WTC11 (cell line): ENCODE data around the gene ADIPOR2. TPM values are rescaled to one million over a fixed set of nuclear protein-coding genes. Genes with fewer than 3 reads are reported as not detected.

Experiments used
- ATAC-seq: fragments of 200-7000 bp; cut with Tn5 transposase; 2 replicates; pipeline ENCODE4 v1.10.0; 2021; ENCODE audit warnings: mild to moderate bottlenecking, moderate library complexity
- CTCF ChIA-PET: fragments of 300-600 bp; sonication (Branson Sonifier 250); formaldehyde crosslinking; loops from one replicate; lab custom pipeline; 2021; ENCODE audit warnings: antibody characterized with exemption; lab: Charles Lee
- POLR2A ChIA-PET: fragments of 350-600 bp; sonication (Branson Sonifier 250); formaldehyde crosslinking; loops from one replicate; lab custom pipeline; 2021; ENCODE audit warnings: antibody characterized with exemption; lab: Charles Lee
- DNase-seq: peaks from one replicate; pipeline ENCODE4 v3.0.0; 2021; ENCODE audit warnings: low spot score
- H3K27ac Mint-ChIP-seq: 2 replicates; pipeline ENCODE4 v1.8.0; 2021; ENCODE audit warnings: mixed read lengths
- H3K27me3 Mint-ChIP-seq: 2 replicates; pipeline ENCODE4 v1.8.0; 2021; ENCODE audit warnings: low read depth, mild to moderate bottlenecking, moderate library complexity, mixed read lengths
- H3K36me3 Mint-ChIP-seq: 2 replicates; pipeline ENCODE4 v1.8.0; 2021; ENCODE audit warnings: mixed read lengths
- H3K4me1 Mint-ChIP-seq: 2 replicates; pipeline ENCODE4 v1.8.0; 2022; ENCODE audit warnings: mixed read lengths
- H3K4me3 Mint-ChIP-seq: 2 replicates; pipeline ENCODE4 v1.8.0; 2021; ENCODE audit warnings: mild to moderate bottlenecking, moderate library complexity, mixed read lengths
- H3K9me3 Mint-ChIP-seq: 2 replicates; pipeline ENCODE4 v1.8.0; 2021; ENCODE audit warnings: mixed read lengths
- ATF1 ChIP-seq: sonication (generic); formaldehyde crosslinking; IDR thresholded peaks from 2 replicates; pipeline ENCODE4 v1.8.1; 2023; ENCODE audit warnings: mild to moderate bottlenecking, moderate library complexity, missing genetic modification reagents
- CDX4 ChIP-seq: fragments of 250-450 bp; sonication (Bioruptor Pico); IDR thresholded peaks from 2 replicates; pipeline ENCODE4 v1.9.0; 2021; ENCODE audit warnings: moderate library complexity, mild to moderate bottlenecking, inconsistent platforms, borderline replicate concordance
- ETV6 ChIP-seq: sonication (generic); formaldehyde crosslinking; IDR thresholded peaks from 2 replicates; pipeline ENCODE4 v1.8.1; 2022; ENCODE audit warnings: mild to moderate bottlenecking, missing genetic modification reagents
- GABPB1 ChIP-seq: sonication (generic); formaldehyde crosslinking; IDR thresholded peaks from 2 replicates; pipeline ENCODE4 v1.8.1; 2023; ENCODE audit warnings: mild to moderate bottlenecking, missing genetic modification reagents
- GTF2I ChIP-seq: fragments of 250-450 bp; sonication (Bioruptor Pico); conservative IDR thresholded peaks from 2 replicates; pipeline ENCODE4 v1.4.0; 2021; ENCODE audit warnings: mild to moderate bottlenecking
- HMGA2 ChIP-seq: fragments of 250-450 bp; sonication (Bioruptor Pico); IDR thresholded peaks from 2 replicates; pipeline ENCODE4 v1.4.0; 2021; ENCODE audit warnings: mild to moderate bottlenecking, moderate library complexity
- HMGXB4 ChIP-seq: sonication (generic); formaldehyde crosslinking; IDR thresholded peaks from 2 replicates; pipeline ENCODE4 v1.8.1; 2023; ENCODE audit warnings: mild to moderate bottlenecking, moderate library complexity, missing genetic modification reagents
- IRF1 ChIP-seq: sonication (generic); formaldehyde crosslinking; IDR thresholded peaks from 2 replicates; pipeline ENCODE4 v1.8.0; 2023; ENCODE audit warnings: missing genetic modification reagents
- IRF2 ChIP-seq: sonication (generic); formaldehyde crosslinking; IDR thresholded peaks from 2 replicates; pipeline ENCODE4 v1.8.0; 2022; ENCODE audit warnings: low read depth, missing genetic modification reagents, borderline replicate concordance
- JUN ChIP-seq: sonication (generic); formaldehyde crosslinking; IDR thresholded peaks from 2 replicates; pipeline ENCODE4 v1.8.0; 2023; ENCODE audit warnings: mild to moderate bottlenecking, missing genetic modification reagents
- KAT7 ChIP-seq: sonication (generic); formaldehyde crosslinking; IDR thresholded peaks from 2 replicates; pipeline ENCODE4 v1.8.1; 2023; ENCODE audit warnings: missing genetic modification reagents, mild to moderate bottlenecking, borderline replicate concordance
- NR1H2 ChIP-seq: sonication (generic); formaldehyde crosslinking; IDR thresholded peaks from 2 replicates; pipeline ENCODE4 v1.9.0; 2021; ENCODE audit warnings: mild to moderate bottlenecking, moderate library complexity, missing genetic modification reagents
- RORB ChIP-seq: fragments of 250-450 bp; sonication (Bioruptor Pico); IDR thresholded peaks from 2 replicates; pipeline ENCODE4 v1.9.0; 2021; ENCODE audit warnings: mild to moderate bottlenecking
- SMAD3 ChIP-seq: sonication (generic); formaldehyde crosslinking; IDR thresholded peaks from 2 replicates; pipeline ENCODE4 v1.8.0; 2022; ENCODE audit warnings: missing genetic modification reagents, mild to moderate bottlenecking, borderline replicate concordance
- SOX15 ChIP-seq: fragments of 250-450 bp; sonication (Bioruptor Pico); IDR thresholded peaks from 2 replicates; pipeline ENCODE4 v1.9.0; 2021; ENCODE audit warnings: mild to moderate bottlenecking
- ZBTB21 ChIP-seq: sonication (generic); formaldehyde crosslinking; IDR thresholded peaks from 2 replicates; pipeline ENCODE4 v1.8.1; 2023; ENCODE audit warnings: mild to moderate bottlenecking, missing genetic modification reagents, borderline replicate concordance
- ZNF121 ChIP-seq: sonication (generic); formaldehyde crosslinking; IDR thresholded peaks from 2 replicates; pipeline ENCODE4 v1.8.0; 2023; ENCODE audit warnings: missing genetic modification reagents
- ZNF138 ChIP-seq: sonication (generic); formaldehyde crosslinking; conservative IDR thresholded peaks from 2 replicates; pipeline ENCODE4 v1.8.1; 2022; ENCODE audit warnings: mild to moderate bottlenecking, moderate library complexity, missing genetic modification reagents
- ZNF219 ChIP-seq: sonication (generic); formaldehyde crosslinking; IDR thresholded peaks from 2 replicates; pipeline ENCODE4 v1.8.0; 2023; ENCODE audit warnings: missing genetic modification reagents, mild to moderate bottlenecking, borderline replicate concordance
- ZNF423 ChIP-seq: fragments of 250-450 bp; sonication (Bioruptor Pico); IDR thresholded peaks from 2 replicates; pipeline ENCODE4 v2.1.2; 2022; ENCODE audit warnings: mild to moderate bottlenecking, moderate library complexity
- ZNF512 ChIP-seq: sonication (generic); formaldehyde crosslinking; IDR thresholded peaks from 2 replicates; pipeline ENCODE4 v1.8.1; 2022; ENCODE audit warnings: missing genetic modification reagents, borderline replicate concordance
- total RNA-seq: library from RNA; stranded (reverse); gene quantifications from 3 replicates; pipeline ENCODE4 v1.2.3, GENCODE V29; 2021
- TF ChIP-seq, protein P1 (sequence below): fragments of 250-450 bp; sonication (Bioruptor Pico); IDR thresholded peaks from 2 replicates; pipeline ENCODE4 v2.1.2; 2022; ENCODE audit warnings: mild to moderate bottlenecking, moderate library complexity
- TF ChIP-seq, protein P2 (sequence below): fragments of 250-450 bp; sonication (Bioruptor Pico); IDR thresholded peaks from 2 replicates; pipeline ENCODE4 v1.8.0; 2021; ENCODE audit warnings: mild to moderate bottlenecking

The ADIPOR2 gene
- total RNA-seq, 1 experiment from 2014 or later, result 38.4 TPM

- H3K4me1 Mint-ChIP-seq, result peaks cover 9% of the 10 kb centered on the region
- DNase-seq, result no peak
- ATAC-seq, result no peak
- no peak for TF ChIP-seq JUN (CRISPR knock-in tag)
- no peak for TF ChIP-seq HMGA2 (CRISPR knock-in tag)
- TF ChIP-seq ATF1 (CRISPR knock-in tag), result no peak
- TF ChIP-seq HMGXB4 (CRISPR knock-in tag), result no peak
- no peak for TF ChIP-seq ZNF121 (CRISPR knock-in tag)
- no peak for TF ChIP-seq GTF2I (CRISPR knock-in tag)
- TF ChIP-seq ZBTB21 (CRISPR knock-in tag), result no peak
- no peak for TF ChIP-seq ZNF138 (CRISPR knock-in tag)
- TF ChIP-seq SOX15 (CRISPR knock-in tag), result no peak
- TF ChIP-seq KAT7 (CRISPR knock-in tag), result no peak
- TF ChIP-seq ZNF512 (CRISPR knock-in tag), result no peak
- TF ChIP-seq, protein P1, sequence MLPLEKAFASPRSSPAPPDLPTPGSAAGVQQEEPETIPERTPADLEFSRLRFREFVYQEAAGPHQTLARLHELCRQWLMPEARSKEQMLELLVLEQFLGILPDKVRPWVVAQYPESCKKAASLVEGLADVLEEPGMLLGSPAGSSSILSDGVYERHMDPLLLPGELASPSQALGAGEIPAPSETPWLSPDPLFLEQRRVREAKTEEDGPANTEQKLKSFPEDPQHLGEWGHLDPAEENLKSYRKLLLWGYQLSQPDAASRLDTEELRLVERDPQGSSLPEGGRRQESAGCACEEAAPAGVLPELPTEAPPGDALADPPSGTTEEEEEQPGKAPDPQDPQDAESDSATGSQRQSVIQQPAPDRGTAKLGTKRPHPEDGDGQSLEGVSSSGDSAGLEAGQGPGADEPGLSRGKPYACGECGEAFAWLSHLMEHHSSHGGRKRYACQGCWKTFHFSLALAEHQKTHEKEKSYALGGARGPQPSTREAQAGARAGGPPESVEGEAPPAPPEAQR, result no peak
- no peak for TF ChIP-seq ZNF219 (CRISPR knock-in tag)
- TF ChIP-seq ZNF423, result no peak
- CTCF ChIA-PET, result interaction anchor here (1.0 to 1.8 kb wide), 2 partner anchors 39 to 106 kb away, joined by 3 to 5 read pairs; no protein-coding TSS in a partner anchor
- peaks cover 8% of the 10 kb centered on the region; the same call in 1 of the 2 replicates for H3K27me3 Mint-ChIP-seq
- H3K36me3 Mint-ChIP-seq, result no peaks in the 10 kb centered on the region
- POLR2A ChIA-PET, result no interaction called here
- no peaks in the 10 kb centered on the region for H3K9me3 Mint-ChIP-seq
- no peak overlapping the region for H3K27ac Mint-ChIP-seq
- H3K4me3 Mint-ChIP-seq, result no peak overlapping the region
Observed at GRCh38 chr12:1834186-1834925, 143.5 kb downstream of the ADIPOR2 start.

GRCh38 chr12:1835211-1836131 lies 144.6 kb downstream of the ADIPOR2 start:
- ATAC-seq, result no peak
- H3K27ac Mint-ChIP-seq, result no peak overlapping the region
- H3K4me3 Mint-ChIP-seq, result no peak overlapping the region
- ChIA-PET POLR2A (no interaction called here), CTCF (no interaction called here)
- no peaks in the 10 kb centered on the region for H3K9me3 Mint-ChIP-seq
- no peak for DNase-seq
- H3K27me3 Mint-ChIP-seq, result peaks cover 7% of the 10 kb centered on the region; the same call in 1 of the 2 replicates
- peaks cover 19% of the 10 kb centered on the region for H3K4me1 Mint-ChIP-seq
- H3K36me3 Mint-ChIP-seq, result no peaks in the 10 kb centered on the region
- TF ChIP-seq SMAD3 (CRISPR knock-in tag), result no peak
- TF ChIP-seq NR1H2 (CRISPR knock-in tag), result no peak
- TF ChIP-seq ZNF219 (CRISPR knock-in tag), result no peak
- no peak for TF ChIP-seq CDX4
- TF ChIP-seq GABPB1, result no peak
- no peak for TF ChIP-seq ETV6 (CRISPR knock-in tag)
- TF ChIP-seq, protein P2, sequence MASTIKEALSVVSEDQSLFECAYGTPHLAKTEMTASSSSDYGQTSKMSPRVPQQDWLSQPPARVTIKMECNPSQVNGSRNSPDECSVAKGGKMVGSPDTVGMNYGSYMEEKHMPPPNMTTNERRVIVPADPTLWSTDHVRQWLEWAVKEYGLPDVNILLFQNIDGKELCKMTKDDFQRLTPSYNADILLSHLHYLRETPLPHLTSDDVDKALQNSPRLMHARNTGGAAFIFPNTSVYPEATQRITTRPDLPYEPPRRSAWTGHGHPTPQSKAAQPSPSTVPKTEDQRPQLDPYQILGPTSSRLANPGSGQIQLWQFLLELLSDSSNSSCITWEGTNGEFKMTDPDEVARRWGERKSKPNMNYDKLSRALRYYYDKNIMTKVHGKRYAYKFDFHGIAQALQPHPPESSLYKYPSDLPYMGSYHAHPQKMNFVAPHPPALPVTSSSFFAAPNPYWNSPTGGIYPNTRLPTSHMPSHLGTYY, result no peak
- no peak for TF ChIP-seq IRF2 (CRISPR knock-in tag)
- no peak for TF ChIP-seq GTF2I (CRISPR knock-in tag)
- no peak for TF ChIP-seq RORB (CRISPR knock-in tag)
- no peak for TF ChIP-seq IRF1 (CRISPR knock-in tag)
